Calu3 (cell line): ENCODE measurements around the gene DNAJC1. TPM values are rescaled to one million over a fixed set of nuclear protein-coding genes. Genes with fewer than 3 reads are reported as not detected.

ENCODE experiments used
- BruUV-seq: library from RNA; stranded (reverse); fragments of 400-500 nt; replicated peaks from 2 replicates; lab custom pipeline; 2021; lab: Mats Ljungman, UMichigan
- CTCF ChIA-PET: fragments of 300-600 bp; sonication (Branson Sonifier 250); formaldehyde crosslinking; loops from one replicate; lab custom pipeline; 2022; ENCODE audit warnings: antibody characterized with exemption; lab: Charles Lee
- DNase-seq: peaks from one replicate; pipeline ENCODE4 v3.0.0; 2022
- H3K27ac Mint-ChIP-seq: one replicate; pipeline ENCODE4 v1.8.0; 2022; ENCODE audit warnings: mixed read lengths; ENCODE audit not compliant: unreplicated experiment
- H3K27me3 Mint-ChIP-seq: one replicate; pipeline ENCODE4 v1.8.0; 2022; ENCODE audit warnings: mixed read lengths; ENCODE audit not compliant: unreplicated experiment
- H3K36me3 Mint-ChIP-seq: one replicate; pipeline ENCODE4 v1.8.0; 2022; ENCODE audit warnings: mild to moderate bottlenecking, moderate library complexity, mixed read lengths; ENCODE audit not compliant: insufficient read depth, unreplicated experiment
- H3K4me1 Mint-ChIP-seq: one replicate; pipeline ENCODE4 v1.8.0; 2022; ENCODE audit warnings: mild to moderate bottlenecking, low read depth, mixed read lengths; ENCODE audit not compliant: unreplicated experiment
- H3K4me3 Mint-ChIP-seq: one replicate; pipeline ENCODE4 v1.8.0; 2022; ENCODE audit warnings: mild to moderate bottlenecking, low read depth, moderate library complexity, mixed read lengths; ENCODE audit not compliant: unreplicated experiment
- H3K9me3 Mint-ChIP-seq: one replicate; pipeline ENCODE4 v1.8.0; 2022; ENCODE audit warnings: low read depth, mixed read lengths; ENCODE audit not compliant: unreplicated experiment
- CTCF ChIP-seq: fragments of 200-600 bp; IDR thresholded peaks from one replicate; pipeline ENCODE4 v1.8.0; 2022; ENCODE audit warnings: antibody characterized with exemption; ENCODE audit not compliant: unreplicated experiment
- intact Hi-C: fragments of 100-400 bp; cut with micrococcal nuclease; formaldehyde crosslinking; loops from one replicate; pipeline ENCODE4 v1.10.0; 2022; ENCODE audit not compliant: unreplicated experiment
- total RNA-seq: library from RNA; stranded (reverse); gene quantifications from 2 replicates; pipeline ENCODE4 v1.2.3, GENCODE V29; 2022

Gene DNAJC1
- total RNA-seq, 1 experiment from 2014 or later = 17.0 TPM

GRCh38 chr10:21976280-21976679, 27.2 kb downstream of the DNAJC1 start:
- no peak for TF ChIP-seq CTCF
- Mint-ChIP-seq H3K9me3 (no peaks in the 10 kb centered on the region), H3K4me1 (no peaks in the 10 kb centered on the region), H3K27me3 (no peaks in the 10 kb centered on the region), H3K4me3 (no peak overlapping the region), H3K27ac (no peak overlapping the region), H3K36me3 (no peaks in the 10 kb centered on the region)
- no TSS peak for BruUV-seq
- no peak for DNase-seq
- intact Hi-C loops = no loop called here
- CTCF ChIA-PET = no interaction called here

DNA sequence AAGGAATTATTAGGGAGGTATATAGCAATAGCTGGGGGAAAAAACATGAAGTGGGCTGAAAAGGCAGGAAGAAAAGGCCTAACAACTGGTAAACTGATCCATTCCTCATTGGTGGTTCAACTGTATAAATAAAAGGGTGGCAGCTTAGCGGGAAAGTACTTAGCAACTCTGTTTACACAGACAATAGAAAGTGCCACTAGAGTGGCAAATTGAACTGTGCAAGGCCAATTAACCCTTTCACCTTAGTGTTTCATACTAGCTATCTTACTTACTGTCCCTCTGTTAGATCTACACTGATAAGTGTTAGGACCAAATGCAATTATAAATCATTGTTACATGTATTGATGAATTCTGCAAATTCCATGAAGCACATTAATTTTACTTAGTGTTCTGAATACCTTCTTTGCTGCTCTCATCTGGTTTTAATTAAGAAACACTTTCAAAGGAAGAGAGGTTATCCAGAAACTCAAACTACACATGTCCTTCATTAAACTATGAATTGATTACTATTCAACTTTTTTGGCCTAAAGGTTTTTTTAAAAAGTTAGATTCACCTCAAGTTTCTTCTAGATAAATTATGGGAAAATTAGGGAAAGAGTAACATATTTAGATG, 28.0 kb downstream of the DNAJC1 start:
- no peaks in the 10 kb centered on the region for H3K36me3 Mint-ChIP-seq
- DNase-seq = no peak
- H3K27me3 Mint-ChIP-seq = no peaks in the 10 kb centered on the region
- H3K4me3 Mint-ChIP-seq = no peak overlapping the region
- CTCF ChIA-PET = interaction anchor here (0.6 kb wide), 1 partner anchor 18 kb away, joined by 3 read pairs; no protein-coding TSS in a partner anchor
- intact Hi-C loops = no loop called here
- H3K27ac Mint-ChIP-seq = no peak overlapping the region
- H3K9me3 Mint-ChIP-seq = no peaks in the 10 kb centered on the region
- TF ChIP-seq CTCF = no peak
- BruUV-seq = no TSS peak
- H3K4me1 Mint-ChIP-seq = no peaks in the 10 kb centered on the region

DNA sequence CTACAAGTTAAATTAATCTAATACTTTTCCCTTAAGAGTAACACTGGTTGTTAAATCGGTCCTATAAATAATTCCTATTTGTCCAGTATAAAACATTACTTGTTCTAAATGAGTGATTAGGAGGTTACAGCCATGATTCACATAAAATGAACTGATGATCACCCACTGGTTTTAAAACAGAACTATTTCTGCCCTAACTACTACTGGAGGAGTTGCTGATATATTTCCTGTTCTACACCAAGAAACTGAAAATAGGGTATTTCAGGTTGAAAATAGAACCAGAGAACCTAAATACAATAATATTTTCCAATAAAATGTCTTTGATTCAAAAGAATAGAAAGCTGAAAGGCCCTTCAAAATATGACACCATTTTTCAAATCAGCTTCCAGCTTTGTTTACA, 30.9 kb downstream of the DNAJC1 start:
- no peak for TF ChIP-seq CTCF
- H3K4me1 Mint-ChIP-seq = no peaks in the 10 kb centered on the region
- no peak for DNase-seq
- intact Hi-C loops = no loop called here
- no TSS peak for BruUV-seq
- no peak overlapping the region for H3K27ac Mint-ChIP-seq
- H3K27me3 Mint-ChIP-seq = no peaks in the 10 kb centered on the region
- H3K4me3 Mint-ChIP-seq = no peak overlapping the region
- CTCF ChIA-PET = no interaction called here
- no peaks in the 10 kb centered on the region for H3K36me3 Mint-ChIP-seq
- H3K9me3 Mint-ChIP-seq = no peaks in the 10 kb centered on the region

DNA sequence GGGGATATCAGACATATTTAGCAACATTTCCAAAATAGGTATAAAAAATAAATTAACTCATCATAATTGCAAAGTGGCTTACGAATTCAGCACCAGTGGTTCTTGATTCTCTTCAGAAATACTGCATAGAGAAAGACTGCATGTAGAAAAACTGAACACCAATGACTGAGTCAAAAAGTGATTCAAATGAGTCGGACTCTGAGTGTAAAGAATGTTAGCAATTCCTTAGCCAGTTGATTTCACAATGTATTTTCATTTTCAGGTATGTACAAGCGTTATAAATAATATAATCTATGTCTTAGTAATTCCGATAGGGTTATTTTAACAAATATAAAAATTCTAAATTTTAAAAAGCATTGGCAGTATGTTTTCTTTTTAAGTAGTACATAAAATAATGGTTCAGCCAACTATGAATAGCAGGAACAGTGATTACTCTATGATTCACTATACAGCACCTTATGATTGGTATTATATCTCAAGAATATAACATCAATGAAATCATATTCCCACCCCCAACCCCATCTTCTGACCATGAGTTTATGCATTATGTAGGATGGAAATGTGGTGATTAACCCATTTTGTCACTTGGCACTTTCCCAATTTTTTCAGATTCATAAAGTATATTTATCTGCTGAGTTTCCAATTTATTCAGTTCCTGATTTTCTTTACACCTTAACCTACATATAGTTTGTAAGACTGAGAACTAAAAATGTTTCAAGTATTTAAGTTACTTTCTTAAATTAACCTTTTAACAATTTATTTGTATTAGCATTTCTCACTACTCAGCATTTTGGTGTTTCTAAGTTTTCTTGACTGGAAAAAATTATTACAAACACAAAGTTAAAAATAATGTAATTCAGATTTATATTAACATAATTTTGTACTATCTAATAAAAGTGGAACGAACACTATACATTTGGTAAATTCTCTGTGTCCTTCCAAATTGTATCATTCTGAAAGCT, 33.9 kb downstream of the DNAJC1 start:
- Mint-ChIP-seq H3K9me3 (no peaks in the 10 kb centered on the region), H3K36me3 (no peaks in the 10 kb centered on the region), H3K27me3 (no peaks in the 10 kb centered on the region), H3K4me3 (no peak overlapping the region), H3K27ac (no peak overlapping the region), H3K4me1 (no peaks in the 10 kb centered on the region)
- no peak for DNase-seq
- no TSS peak for BruUV-seq
- intact Hi-C loops = no loop called here
- CTCF ChIA-PET = no interaction called here
- no peak for TF ChIP-seq CTCF
